Measurements from ENCODE around the gene CTDSP1.

Gene CTDSP1

DNA sequence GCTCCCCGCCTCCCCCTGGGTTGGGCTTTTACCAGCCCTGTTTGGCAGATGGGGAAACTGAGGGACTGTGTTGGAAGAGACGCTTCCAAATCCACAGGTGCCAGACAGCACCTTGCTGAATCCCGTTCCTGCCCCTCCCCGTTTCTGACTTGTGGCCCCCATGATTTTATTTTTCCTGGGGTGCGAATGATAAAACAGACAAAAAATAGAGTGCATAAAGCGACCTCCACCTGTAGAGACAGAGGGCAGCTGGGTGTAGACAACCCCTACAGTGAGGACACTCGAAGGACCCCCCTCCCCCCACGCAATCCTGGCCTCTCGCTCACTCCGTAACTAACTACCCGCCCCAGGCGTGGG is 2.2 kb upstream of the CTDSP1 start:
- no peak overlapping the region for H3K4ac ChIP-seq (ENCODE audit: low read length)
- H2AK5ac ChIP-seq (ENCODE audit: low read depth, low read length): peak overlapping the region; percentile 49
- peak overlapping the region; percentile 47 for H3K14ac ChIP-seq (ENCODE audit: low read length)
- peak overlapping the region in 1 of 2 donors; percentile 9 for H3K4me3 ChIP-seq (ENCODE audit: low read length in 2 of 2)
- no peak overlapping the region for H2BK5ac ChIP-seq (ENCODE audit: low read length)
- H4K91ac ChIP-seq (ENCODE audit: low read depth, low read length, poor library complexity): no peak overlapping the region
- H3K27ac ChIP-seq (replicated peaks; ENCODE audit: low read length): no peak overlapping the region
- peaks cover 28 to 33% of the 10 kb centered on the region in 2 donors for H3K4me1 ChIP-seq (ENCODE audit: control insufficient read depth in 2 of 2, insufficient read depth in 1 of 2, low read depth in 1 of 2, low read length in 2 of 2)
- peaks cover 22 to 45% (median 35%) of the 10 kb centered on the region in 3 experiments for H3K27me3 ChIP-seq (ENCODE audit: control insufficient read depth in 3 of 3, insufficient read depth in 3 of 3, low read depth in 1 of 3, low read length in 3 of 3)
- peak overlapping the region; percentile 30 for H3K9ac ChIP-seq (ENCODE audit: low read depth, low read length, poor library complexity)
- peak overlapping the region; percentile 69 for H3K23ac ChIP-seq (ENCODE audit: low read depth, low read length, poor library complexity)
- peak overlapping the region; percentile 84 for H3K18ac ChIP-seq (ENCODE audit: low read length)
- H2BK120ac ChIP-seq (ENCODE audit: low read depth, low read length): no peak overlapping the region
- H2BK12ac ChIP-seq (ENCODE audit: low read length): no peak overlapping the region
- no peak overlapping the region for H4K8ac ChIP-seq (ENCODE audit: low read depth, low read length)
- H2BK15ac ChIP-seq (ENCODE audit: low read length): peak overlapping the region; percentile 94
- H3K79me1 ChIP-seq (ENCODE audit: low read depth, low read length): peaks cover 8% of the 10 kb centered on the region
- WGBS, 2 donors (ENCODE audit: extremely low coverage in 2 of 2, insufficient read length in 2 of 2, insufficient replicate concordance in 1 of 2): no CpG with 5 or more reads among the region's 12 CpGs
- H3K36me3 ChIP-seq (replicated peaks in 1 of 2; ENCODE audit: control insufficient read depth in 2 of 2, insufficient read depth in 2 of 2, low read length in 2 of 2): peaks cover 6 to 11% of the 10 kb centered on the region in 2 donors
- peaks cover 0 to 3% of the 10 kb centered on the region in 2 donors for H3K9me3 ChIP-seq (replicated peaks in 1 of 2; ENCODE audit: control insufficient read depth in 2 of 2, insufficient read depth in 1 of 2, low read depth in 1 of 2, low read length in 2 of 2)
- H2AFZ ChIP-seq (ENCODE audit: low read length): peak overlapping the region; percentile 92
- H3K4me2 ChIP-seq (ENCODE audit: insufficient read depth, low read length, poor library complexity, severe bottlenecking): peak overlapping the region; percentile 78
- no peak for DNase-seq (ENCODE audit: low spot score)

DNA sequence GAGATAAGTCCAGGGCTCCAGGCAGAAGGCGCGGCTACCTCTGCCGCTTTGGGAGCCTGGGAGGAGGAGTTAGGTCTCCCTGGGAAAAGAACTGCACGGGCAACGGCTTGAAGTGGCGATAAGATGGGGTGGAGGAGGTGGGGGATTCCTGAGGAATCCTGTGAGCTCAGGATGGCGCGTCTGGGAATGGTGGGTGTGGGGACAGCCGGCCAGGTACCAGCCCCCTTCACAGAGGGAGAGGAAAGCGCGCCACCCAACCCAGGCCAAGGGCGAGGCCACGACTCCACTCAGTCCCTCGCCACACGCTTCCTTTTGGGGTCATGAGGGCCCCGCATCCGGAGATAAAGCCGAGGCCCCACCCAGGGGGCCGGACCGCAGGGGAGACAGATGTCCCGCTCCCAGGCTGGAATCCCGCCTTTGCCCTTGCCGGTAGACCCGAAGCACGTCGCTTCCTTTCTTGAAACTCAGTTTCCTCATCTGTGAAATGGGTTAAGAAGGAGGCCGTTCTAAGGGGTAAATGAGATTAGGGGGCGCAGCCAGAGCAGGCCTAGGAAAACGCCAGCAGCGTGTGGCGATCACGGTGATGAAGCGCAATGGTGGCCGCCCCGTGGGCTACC is 1.7 kb upstream of the CTDSP1 start:
- Histone ChIP-seq H3K4me2 (ENCODE audit: insufficient read depth, low read length, poor library complexity, severe bottlenecking) (peak overlapping the region; percentile 78), H3K14ac (ENCODE audit: low read length) (peak overlapping the region; percentile 47), H3K4me3 (ENCODE audit: low read length in 2 of 2) (peak overlapping the region; percentile 9 to 12), H3K18ac (ENCODE audit: low read length) (peak overlapping the region; percentile 84), H3K4me1 (ENCODE audit: control insufficient read depth in 2 of 2, insufficient read depth in 1 of 2, low read depth in 1 of 2, low read length in 2 of 2) (peaks cover 28 to 32% of the 10 kb centered on the region in 2 donors), H3K27ac (replicated peaks; ENCODE audit: low read length) (no peak overlapping the region), H2BK12ac (ENCODE audit: low read length) (no peak overlapping the region), H3K27me3 (ENCODE audit: control insufficient read depth in 3 of 3, insufficient read depth in 3 of 3, low read depth in 1 of 3, low read length in 3 of 3) (peaks cover 22 to 45% (median 35%) of the 10 kb centered on the region in 3 experiments), H4K8ac (ENCODE audit: low read depth, low read length) (no peak overlapping the region), H2BK15ac (ENCODE audit: low read length) (peak overlapping the region; percentile 94), H3K23ac (ENCODE audit: low read depth, low read length, poor library complexity) (peak overlapping the region; percentile 69), H3K9me3 (replicated peaks in 1 of 2; ENCODE audit: control insufficient read depth in 2 of 2, insufficient read depth in 1 of 2, low read depth in 1 of 2, low read length in 2 of 2) (peaks cover 0 to 3% of the 10 kb centered on the region in 2 donors), H3K4ac (ENCODE audit: low read length) (no peak overlapping the region), H3K36me3 (replicated peaks in 1 of 2; ENCODE audit: control insufficient read depth in 2 of 2, insufficient read depth in 2 of 2, low read length in 2 of 2) (peaks cover 8 to 16% of the 10 kb centered on the region in 2 donors), H2BK120ac (ENCODE audit: low read depth, low read length) (peak overlapping the region; percentile 72), H4K91ac (ENCODE audit: low read depth, low read length, poor library complexity) (no peak overlapping the region), H2AFZ (ENCODE audit: low read length) (peak overlapping the region; percentile 92), H3K79me1 (ENCODE audit: low read depth, low read length) (peaks cover 8% of the 10 kb centered on the region), H3K9ac (ENCODE audit: low read depth, low read length, poor library complexity) (peak overlapping the region; percentile 30), H2BK5ac (ENCODE audit: low read length) (no peak overlapping the region), H2AK5ac (ENCODE audit: low read depth, low read length) (peak overlapping the region; percentile 92)
- DNase-seq (ENCODE audit: low spot score): peak; percentile 23
- no CpG with 5 or more reads among the region's 35 CpGs for WGBS, 2 donors (ENCODE audit: extremely low coverage in 2 of 2, insufficient read length in 2 of 2, insufficient replicate concordance in 1 of 2)

DNA sequence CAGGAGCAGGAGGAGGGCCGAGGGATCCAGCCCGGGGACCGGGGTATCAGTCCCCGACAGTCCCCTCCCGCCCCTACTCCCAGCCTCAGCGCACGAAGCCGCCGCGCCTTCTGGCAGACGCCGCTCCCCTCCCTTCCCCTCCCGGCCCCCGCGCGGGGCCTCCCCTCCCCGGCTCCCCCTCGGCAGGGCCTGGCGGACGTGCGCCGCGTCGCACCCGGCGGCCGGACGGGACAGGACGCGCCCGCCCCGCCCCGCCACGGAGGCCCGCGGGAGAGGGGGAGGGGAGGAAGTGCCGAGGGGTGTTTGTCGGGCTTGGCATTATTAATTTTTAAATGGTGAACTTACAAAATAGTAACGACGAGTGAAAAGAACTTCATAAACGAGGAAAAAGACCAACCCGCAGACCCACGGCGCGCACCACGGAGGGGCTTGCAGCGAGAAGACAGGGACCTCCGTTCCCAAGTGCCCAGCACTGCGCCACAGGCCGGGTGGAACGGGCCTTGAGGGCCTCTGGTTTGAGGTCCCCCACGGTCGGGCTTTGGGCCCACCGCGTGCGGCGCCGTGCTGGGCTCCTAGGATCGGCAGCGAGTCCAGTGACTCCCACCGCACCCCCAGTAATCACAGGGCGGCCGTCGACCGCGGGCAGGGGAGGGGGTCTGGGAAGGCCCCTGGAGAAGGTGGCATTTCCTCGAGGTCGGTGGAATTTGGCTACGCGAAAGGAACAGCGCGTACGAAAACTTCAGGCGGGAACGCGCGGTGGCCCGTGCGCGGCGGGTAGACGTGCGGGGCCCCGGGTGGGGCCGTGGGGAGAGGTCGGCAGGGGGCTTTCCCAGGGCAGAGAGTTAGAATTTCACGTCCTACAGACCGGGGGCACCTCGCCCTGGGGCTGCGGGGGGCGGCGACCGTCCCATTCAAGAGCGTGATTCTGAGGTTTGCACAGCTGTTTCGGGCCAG is 954 bp upstream of the CTDSP1 start:
- Histone ChIP-seq H2AK5ac (ENCODE audit: low read depth, low read length) (peak overlapping the region; percentile 99), H3K9me3 (replicated peaks in 1 of 2; ENCODE audit: control insufficient read depth in 2 of 2, insufficient read depth in 1 of 2, low read depth in 1 of 2, low read length in 2 of 2) (peaks cover 0 to 3% of the 10 kb centered on the region in 2 donors), H3K18ac (ENCODE audit: low read length) (peak overlapping the region; percentile 91), H4K8ac (ENCODE audit: low read depth, low read length) (no peak overlapping the region), H4K91ac (ENCODE audit: low read depth, low read length, poor library complexity) (no peak overlapping the region), H2BK5ac (ENCODE audit: low read length) (peak overlapping the region; percentile 9), H3K4me2 (ENCODE audit: insufficient read depth, low read length, poor library complexity, severe bottlenecking) (peak overlapping the region; percentile 78), H3K4me1 (ENCODE audit: control insufficient read depth in 2 of 2, insufficient read depth in 1 of 2, low read depth in 1 of 2, low read length in 2 of 2) (peaks cover 28 to 30% of the 10 kb centered on the region in 2 donors), H2BK12ac (ENCODE audit: low read length) (peak overlapping the region; percentile 88), H3K36me3 (replicated peaks in 1 of 2; ENCODE audit: control insufficient read depth in 2 of 2, insufficient read depth in 2 of 2, low read length in 2 of 2) (peaks cover 13 to 24% of the 10 kb centered on the region in 2 donors), H3K27ac (replicated peaks; ENCODE audit: low read length) (no peak overlapping the region), H3K27me3 (ENCODE audit: control insufficient read depth in 3 of 3, insufficient read depth in 3 of 3, low read depth in 1 of 3, low read length in 3 of 3) (peaks cover 22 to 44% (median 35%) of the 10 kb centered on the region in 3 experiments), H3K23ac (ENCODE audit: low read depth, low read length, poor library complexity) (peak overlapping the region; percentile 69), H3K9ac (ENCODE audit: low read depth, low read length, poor library complexity) (peak overlapping the region; percentile 63), H2BK15ac (ENCODE audit: low read length) (peak overlapping the region; percentile 94), H3K79me1 (ENCODE audit: low read depth, low read length) (peaks cover 8% of the 10 kb centered on the region), H2BK120ac (ENCODE audit: low read depth, low read length) (peak overlapping the region; percentile 72), H2AFZ (ENCODE audit: low read length) (peak overlapping the region; percentile 92), H3K14ac (ENCODE audit: low read length) (peak overlapping the region; percentile 71), H3K4ac (ENCODE audit: low read length) (peak overlapping the region; percentile 23), H3K4me3 (ENCODE audit: low read length in 2 of 2) (peak overlapping the region; percentile 73 to 92)
- peak; percentile 31 for DNase-seq (ENCODE audit: low spot score)
- WGBS, 2 donors (ENCODE audit: extremely low coverage in 2 of 2, insufficient read length in 2 of 2, insufficient replicate concordance in 1 of 2): no CpG with 5 or more reads among the region's 95 CpGs

All from neuronal stem cell (in vitro differentiated cells).